ENCODE data around the gene NTN5.
A peak's percentile ranks its signal among the peaks of the same experiment; 100 is the strongest.
"Not testable (repeated sequence)": the region's sequence is repeated elsewhere in the genome, so short reads cannot be mapped to it uniquely, and the experiment has no call there.

The NTN5 gene, protein sequence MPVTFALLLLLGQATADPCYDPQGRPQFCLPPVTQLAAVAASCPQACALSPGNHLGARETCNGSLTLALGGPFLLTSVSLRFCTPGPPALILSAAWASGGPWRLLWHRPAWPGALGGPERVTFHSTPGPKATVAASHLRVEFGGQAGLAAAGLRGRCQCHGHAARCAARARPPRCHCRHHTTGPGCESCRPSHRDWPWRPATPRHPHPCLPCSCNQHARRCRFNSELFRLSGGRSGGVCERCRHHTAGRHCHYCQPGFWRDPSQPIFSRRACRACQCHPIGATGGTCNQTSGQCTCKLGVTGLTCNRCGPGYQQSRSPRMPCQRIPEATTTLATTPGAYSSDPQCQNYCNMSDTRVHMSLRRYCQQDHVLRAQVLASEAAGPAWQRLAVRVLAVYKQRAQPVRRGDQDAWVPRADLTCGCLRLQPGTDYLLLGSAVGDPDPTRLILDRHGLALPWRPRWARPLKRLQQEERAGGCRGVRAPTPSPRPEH

DNA sequence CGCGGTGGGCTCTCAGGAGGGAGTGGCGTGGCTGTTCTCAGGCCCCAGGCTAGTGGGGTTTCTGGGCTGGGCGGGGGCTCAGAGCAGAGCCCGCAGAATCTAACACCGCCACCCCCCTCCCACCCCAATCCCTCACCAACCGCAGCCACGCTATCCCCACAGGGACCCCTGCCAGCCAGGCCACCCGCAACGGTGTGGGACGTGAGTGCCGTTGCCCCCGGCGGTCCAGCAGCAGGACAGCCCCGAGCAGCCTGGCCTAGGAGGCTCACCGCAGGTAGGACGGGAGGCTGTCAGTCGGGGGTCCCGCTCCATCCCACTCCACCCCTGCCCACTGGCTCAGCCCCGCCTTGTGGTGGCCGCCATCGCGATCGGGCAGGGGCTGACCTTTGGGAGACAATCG is at the start of gene NTN5:
Gene NTN5, minus strand, starts transcription at position 24 of the 400 bp plus-strand sequence. CDS start 2,031 bp downstream, outside the sequence.
- DNase-seq (ENCODE audit: low read depth), result no peak

GRCh38 chr19:48722196-48722708 is 49.4 kb upstream of the NTN5 start:
- no peak for DNase-seq (ENCODE audit: low read depth)

GRCh38 chr19:48720613-48721296 is 47.9 kb upstream of the NTN5 start:
- DNase-seq (ENCODE audit: low read depth), result peak; percentile 99

DNA sequence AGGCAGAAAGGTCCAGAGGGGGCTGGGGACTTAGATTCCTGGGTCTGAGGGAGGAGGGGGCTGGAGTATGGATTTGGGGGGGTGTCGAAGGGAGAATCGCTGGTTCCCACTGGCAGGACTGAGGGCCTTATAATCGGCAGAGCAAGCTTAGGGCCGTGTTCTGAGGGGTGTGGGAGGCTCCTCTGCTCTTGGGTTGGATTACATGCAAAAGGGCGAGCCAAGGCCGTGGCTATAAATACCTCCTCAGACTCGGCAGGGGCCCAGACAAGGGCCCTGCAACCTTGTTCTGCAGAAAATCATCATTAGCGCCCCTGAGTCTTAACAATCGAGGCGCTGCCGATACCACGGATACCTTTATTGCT is 47.4 kb upstream of the NTN5 start:
- DNase-seq (ENCODE audit: low read depth), result no peak

DNA sequence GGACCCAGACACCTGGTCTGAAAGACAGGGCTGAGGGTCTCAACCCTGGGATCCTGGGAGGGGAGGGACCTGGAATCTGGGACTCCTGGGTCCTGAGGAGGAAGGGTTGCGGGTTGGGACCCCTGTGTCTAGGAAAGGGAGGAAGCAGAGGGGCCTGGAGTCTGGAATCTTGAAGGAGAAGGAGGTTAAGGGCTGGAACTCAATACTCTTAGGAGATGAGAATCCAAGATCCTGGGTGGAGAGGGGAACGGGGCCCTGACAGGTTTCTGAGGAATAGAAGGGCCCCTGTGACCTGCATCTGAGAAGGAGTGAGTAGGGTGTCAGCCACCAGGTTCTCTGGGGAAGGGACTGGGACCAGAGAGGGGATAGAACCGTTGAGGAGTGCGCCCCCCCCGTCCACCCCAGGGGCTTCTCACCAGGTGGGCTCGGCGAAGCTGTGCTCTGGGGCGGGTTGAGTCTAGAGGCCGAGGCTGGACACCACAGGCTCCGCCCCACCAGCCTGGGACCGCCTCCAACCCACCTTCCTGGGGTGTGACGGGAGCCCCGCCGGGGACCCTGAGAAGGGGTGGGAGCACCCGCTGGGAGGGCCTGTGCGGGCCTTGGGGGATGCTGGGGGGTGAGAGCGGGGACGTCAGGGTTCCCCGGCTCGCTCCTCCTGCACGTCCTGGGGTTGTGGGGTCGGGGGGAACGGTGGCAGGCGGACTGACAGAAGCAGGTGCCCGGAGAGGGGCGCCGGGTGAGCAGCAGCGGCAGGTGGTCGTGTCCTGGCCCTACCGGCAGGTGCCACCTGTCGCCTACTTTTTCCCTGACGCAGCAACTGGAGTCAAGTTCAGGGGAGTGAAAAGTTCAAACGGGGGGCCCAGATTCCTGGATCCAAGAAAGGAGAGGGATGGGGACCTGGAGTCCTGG is 46.7 kb upstream of the NTN5 start, which contains the start of gene MAMSTR:
Gene MAMSTR, minus strand, starts transcription at position 463 of the 909 bp plus-strand sequence. CDS start 694 bp downstream, outside the sequence.
- no peak for DNase-seq (ENCODE audit: low read depth)

DNA sequence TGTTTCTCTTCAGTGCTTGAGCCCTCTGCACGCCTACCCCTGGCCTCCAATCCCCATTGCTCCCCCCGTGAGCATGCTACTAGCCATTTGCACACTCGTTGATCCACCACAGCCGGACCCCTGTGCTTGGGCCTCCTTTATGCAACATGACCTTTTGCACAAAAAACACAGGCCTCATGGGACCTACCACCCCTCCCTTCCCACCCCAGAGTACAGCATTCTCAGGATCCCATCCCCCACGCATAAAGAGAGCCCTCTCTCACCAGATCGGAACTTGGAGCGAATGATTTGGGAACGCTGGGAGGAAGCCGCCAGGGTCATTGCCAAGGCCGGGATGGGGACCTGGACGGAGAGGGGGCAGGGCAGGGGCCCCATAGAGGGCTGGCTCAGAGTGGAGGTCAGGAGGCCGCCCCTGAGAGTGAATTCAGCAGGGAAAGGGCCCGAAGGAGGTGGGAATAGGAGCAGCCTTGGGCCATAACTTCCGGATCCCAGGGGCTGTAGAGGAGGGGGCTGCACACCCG is 46.0 kb upstream of the NTN5 start:
- no peak for DNase-seq (ENCODE audit: low read depth)

DNA sequence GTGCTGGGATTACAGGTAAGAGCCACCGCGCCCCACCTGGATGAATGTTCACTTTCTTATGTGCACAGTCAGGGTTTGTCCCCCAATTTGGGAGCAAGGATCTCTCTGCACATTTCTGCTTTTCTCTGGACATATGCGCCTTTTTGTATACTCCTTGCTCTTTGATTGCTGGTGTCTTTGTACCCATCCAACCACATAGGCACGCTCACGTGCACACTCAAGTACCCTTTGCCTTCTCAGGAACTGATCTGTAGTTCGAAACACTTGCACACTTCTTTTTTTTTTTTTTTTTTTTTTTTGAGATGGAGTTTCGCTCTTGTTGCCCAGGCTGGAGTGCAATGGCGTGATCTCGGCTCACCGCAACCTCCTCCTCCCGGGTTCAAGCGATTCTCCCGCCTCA is 45.3 kb upstream of the NTN5 start:
- DNase-seq (ENCODE audit: low read depth), result not testable (repeated sequence)

DNA sequence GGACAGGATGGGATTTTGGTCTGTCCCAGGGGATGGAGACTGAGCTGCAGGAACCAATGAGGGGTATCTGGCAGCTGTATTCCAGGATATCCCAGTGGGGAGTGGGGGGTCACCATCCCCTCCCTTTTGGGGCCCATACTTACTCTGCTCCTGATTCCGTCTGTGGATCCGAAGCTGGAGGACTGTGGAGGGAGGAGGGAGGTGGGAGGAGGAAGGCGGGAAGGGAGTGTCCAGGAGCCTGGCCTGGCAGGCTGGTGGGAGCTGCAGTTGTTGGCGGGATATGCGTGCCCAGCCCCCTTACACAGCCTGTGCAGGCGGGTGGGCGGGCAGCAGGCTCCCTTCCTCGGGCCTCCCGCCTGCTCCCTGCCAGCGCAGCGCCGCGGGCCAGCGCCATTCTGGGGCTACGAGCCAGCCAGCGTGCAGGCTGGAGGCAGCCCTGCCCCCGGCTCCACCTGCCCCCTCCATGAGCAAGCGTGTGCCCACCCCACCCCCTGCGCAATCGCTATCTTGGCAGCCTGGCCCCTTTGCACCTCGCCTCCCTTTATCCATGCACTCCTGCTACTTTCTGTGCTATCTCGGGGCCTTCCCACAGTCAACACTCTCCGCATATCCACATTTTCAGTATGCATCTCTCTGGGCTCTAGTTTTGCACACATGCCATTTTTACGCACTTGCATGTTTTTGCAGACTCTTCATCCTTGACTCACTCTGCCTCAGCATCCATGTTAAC is 43.9 kb upstream of the NTN5 start:
- DNase-seq (ENCODE audit: low read depth), result no peak

DNA sequence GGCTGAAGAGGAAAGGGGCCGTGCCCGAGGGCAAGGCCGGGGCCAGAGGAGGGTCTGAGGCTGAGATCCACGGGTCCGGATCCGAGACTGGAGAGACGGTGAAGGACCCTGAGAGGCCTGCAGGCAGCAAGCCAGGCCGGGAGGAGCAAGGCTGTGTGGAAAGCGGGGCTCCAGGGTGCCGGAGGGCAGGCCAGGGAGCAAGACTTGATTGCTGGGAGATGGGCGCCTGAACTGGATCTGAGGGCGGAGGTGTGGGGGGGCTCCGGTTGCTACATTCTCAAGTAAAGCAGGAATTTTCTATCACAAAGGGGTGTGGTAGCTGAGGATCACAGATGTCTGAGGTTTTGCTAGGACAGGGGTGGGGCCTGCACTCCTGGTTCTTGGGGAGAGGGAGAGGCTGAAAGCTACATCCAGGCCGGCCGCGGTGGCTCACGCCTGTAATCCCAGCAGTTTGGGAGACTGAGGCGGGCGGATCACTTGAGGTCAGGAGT is 42.9 kb upstream of the NTN5 start:
- no peak for DNase-seq (ENCODE audit: low read depth)

- DNase-seq (ENCODE audit: low read depth), result no peak
These were observed 42.2 kb upstream of the NTN5 start for GRCh38 chr19:48714759-48715675.

GRCh38 chr19:48713864-48714755 is 41.3 kb upstream of the NTN5 start:
- peak; percentile 99 for DNase-seq (ENCODE audit: low read depth)

- no peak for DNase-seq (ENCODE audit: low read depth)
These were observed 40.4 kb upstream of the NTN5 start for GRCh38 chr19:48713041-48713863.

DNA sequence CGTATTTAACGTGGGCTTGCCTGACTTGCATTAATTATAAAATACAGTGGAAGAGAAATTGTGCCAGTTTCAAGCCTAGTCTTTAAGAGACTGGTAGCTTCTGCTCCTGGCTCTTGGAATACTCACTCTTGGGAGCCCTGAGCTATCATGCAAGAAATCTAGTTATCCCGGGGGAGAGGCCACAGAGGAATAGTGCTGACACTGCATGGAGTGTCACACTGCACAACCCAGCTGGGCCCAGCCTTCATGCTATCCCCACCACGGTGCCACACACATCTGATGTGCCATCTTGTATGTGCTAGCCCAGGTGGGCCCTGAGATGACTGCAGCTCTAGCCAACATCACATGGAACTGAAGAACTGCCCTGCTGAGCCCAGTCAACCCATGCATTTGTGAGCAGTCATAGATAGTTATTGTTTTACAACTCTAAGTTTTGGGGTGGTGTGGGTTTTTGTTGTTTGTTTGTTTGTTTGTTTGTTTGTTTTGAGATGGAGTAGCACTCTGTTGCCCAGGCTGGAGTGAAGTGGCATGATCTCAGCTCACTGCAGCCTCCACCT is 38.4 kb upstream of the NTN5 start:
- DNase-seq (ENCODE audit: low read depth), result no peak

DNA sequence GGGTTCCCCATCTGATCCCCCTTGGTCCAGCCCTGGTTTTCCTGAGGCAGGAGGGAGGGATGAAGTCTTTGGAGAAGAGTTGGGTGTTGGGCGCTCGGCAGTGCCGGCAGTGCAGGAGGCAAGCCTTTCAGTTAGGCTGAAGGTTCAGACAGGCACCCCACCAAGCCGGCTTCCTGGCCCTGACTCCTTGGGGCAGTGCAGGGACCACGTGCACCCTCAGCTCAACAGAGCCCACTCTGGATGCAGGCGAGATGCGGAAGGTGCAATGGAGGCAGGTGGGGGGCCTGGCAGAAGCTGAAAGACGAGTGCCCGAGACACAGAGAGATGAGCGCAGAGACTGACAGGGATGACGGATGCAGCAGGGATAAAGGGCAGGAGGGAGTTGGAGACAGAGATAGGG is 35.7 kb upstream of the NTN5 start:
- DNase-seq (ENCODE audit: low read depth), result no peak

GRCh38 chr19:48705431-48705830 is 32.6 kb upstream of the NTN5 start:
- DNase-seq (ENCODE audit: low read depth), result no peak

DNA sequence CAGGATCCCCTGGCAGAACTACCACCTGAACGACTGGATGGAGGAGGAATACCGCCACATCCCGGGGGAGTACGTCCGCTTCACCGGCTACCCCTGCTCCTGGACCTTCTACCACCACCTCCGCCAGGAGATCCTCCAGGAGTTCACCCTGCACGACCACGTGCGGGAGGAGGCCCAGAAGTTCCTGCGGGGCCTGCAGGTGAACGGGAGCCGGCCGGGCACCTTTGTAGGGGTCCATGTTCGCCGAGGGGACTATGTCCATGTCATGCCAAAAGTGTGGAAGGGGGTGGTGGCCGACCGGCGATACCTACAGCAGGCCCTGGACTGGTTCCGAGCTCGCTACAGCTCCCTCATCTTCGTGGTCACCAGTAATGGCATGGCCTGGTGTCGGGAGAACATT is 30.5 kb upstream of the NTN5 start:
- no peak for DNase-seq (ENCODE audit: low read depth)

DNA sequence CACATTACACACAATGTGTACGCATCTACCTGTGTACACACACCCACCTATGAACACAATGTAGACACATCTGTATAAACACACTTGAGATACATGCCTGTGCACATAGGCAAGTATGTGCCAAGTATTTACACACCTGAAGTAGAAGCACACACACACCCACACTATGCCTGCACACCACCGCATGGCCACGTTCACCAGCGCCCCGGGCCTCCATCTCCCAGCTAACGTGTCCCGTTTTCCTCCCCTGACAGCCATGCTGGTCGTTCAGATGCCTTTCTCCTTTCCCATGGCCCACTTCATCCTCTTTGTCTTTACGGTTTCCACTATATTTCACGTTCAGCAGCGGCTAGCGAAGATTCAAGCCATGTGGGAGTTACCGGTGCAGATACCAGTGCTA is 29.9 kb upstream of the NTN5 start:
- DNase-seq (ENCODE audit: low read depth), result no peak
